ENCODE data around the gene FBLN7. TPM values are rescaled to one million over a fixed set of nuclear protein-coding genes. Genes with fewer than 3 reads are reported as not detected.

Gene FBLN7
- total and polyA plus RNA-seq, 2 of the 8 experiments (the other 6 are each of a cell fraction or from before 2014, with no cell fraction given) = 0.30 to 0.77 TPM

GRCh38 chr2:112141626-112142007, 3.4 kb downstream of the FBLN7 start:
- H3K4me3 ChIP-seq (ENCODE audit: extremely low read depth in 1 of 4, insufficient read depth in 2 of 4, low read depth in 3 of 4, low read length in 4 of 4) = no peak overlapping the region
- H2BK120ac ChIP-seq (replicated peaks; ENCODE audit: low read depth, low read length) = no peak overlapping the region
- H4K91ac ChIP-seq (replicated peaks; ENCODE audit: insufficient read length, low read length) = no peak overlapping the region
- H4K8ac ChIP-seq (ENCODE audit: extremely low read depth, insufficient read depth, low read length) = no peak overlapping the region
- no peak overlapping the region for H3K56ac ChIP-seq (replicated peaks; ENCODE audit: insufficient read length, low read depth, low read length)
- H2BK20ac ChIP-seq (ENCODE audit: low read length) = no peak overlapping the region
- H4K20me1 ChIP-seq (replicated peaks in 1 of 2; ENCODE audit: control insufficient read depth in 1 of 2, insufficient read depth in 2 of 2, low read length in 2 of 2) = peaks cover 0 to 2% of the 10 kb centered on the region in 2 experiments
- H3K14ac ChIP-seq (ENCODE audit: insufficient read length) = no peak overlapping the region
- H3K23ac ChIP-seq (ENCODE audit: insufficient read length) = no peak overlapping the region
- no peak for TF ChIP-seq SP4 (IDR thresholded peaks at IDR 0.05; ENCODE audit: low read length)
- no peak for TF ChIP-seq SP2 (IDR thresholded peaks at IDR 0.05; ENCODE audit: low read length)
- no peak for TF ChIP-seq HDAC6 (IDR thresholded peaks at IDR 0.05; ENCODE audit: low read depth, low read length)
- TF ChIP-seq TAF7 (optimal IDR thresholded peaks at IDR 0.05; ENCODE audit: borderline replicate concordance, low read depth, low read length) = no peak
- no peak for TF ChIP-seq TBP (IDR thresholded peaks at IDR 0.05; ENCODE audit: low read depth, low read length)
- TF ChIP-seq ASH2L (IDR thresholded peaks at IDR 0.05; ENCODE audit: low read length) = no peak
- TF ChIP-seq MAFK (IDR thresholded peaks at IDR 0.05; ENCODE audit: low read depth, low read length) = no peak
- TF ChIP-seq BRCA1 (IDR thresholded peaks at IDR 0.05; ENCODE audit: low read depth, low read length) = no peak
- TF ChIP-seq SRF (IDR thresholded peaks at IDR 0.05; ENCODE audit: low read depth, low read length) = no peak
- no peak for TF ChIP-seq TAF1 (IDR thresholded peaks at IDR 0.05; ENCODE audit: low read depth, low read length)
- no peak for TF ChIP-seq CHD2 (IDR thresholded peaks at IDR 0.05; ENCODE audit: low read length)
- TF ChIP-seq KDM4A (IDR thresholded peaks at IDR 0.05; ENCODE audit: low read depth, low read length, severe bottlenecking) = no peak
- TF ChIP-seq RNF2 (IDR thresholded peaks at IDR 0.05; ENCODE audit: borderline replicate concordance, low read depth, low read length, missing control alignments, poor library complexity, severe bottlenecking) = no peak
- no peaks in the 10 kb centered on the region for H3K9me3 ChIP-seq (ENCODE audit: insufficient read depth in 2 of 2, low read depth in 1 of 2, low read length in 1 of 2)
- H4K5ac ChIP-seq (ENCODE audit: insufficient read length, low read depth, low read length) = no peak overlapping the region
- no peak for FAIRE-seq
- no peak overlapping the region for H3K27ac ChIP-seq (ENCODE audit: low read depth, low read length)
- no peak overlapping the region for H2AK5ac ChIP-seq (ENCODE audit: low read depth, low read length)
- no peak overlapping the region for H2AFZ ChIP-seq (ENCODE audit: low read length)
- no peak for DNase-seq (ENCODE audit: low read depth in 1 of 2, low spot score in 2 of 2)
- H3K4me1 ChIP-seq (replicated peaks in 1 of 4; ENCODE audit: control insufficient read depth in 3 of 4, insufficient read depth in 4 of 4, low read length in 3 of 4) = peaks cover 0 to 6% (median 6%) of the 10 kb centered on the region in 4 experiments; a peak in 4 of 7 replicates
- H3K27me3 ChIP-seq (replicated peaks in 1 of 4; ENCODE audit: control insufficient read depth in 3 of 4, extremely low read depth in 1 of 4, insufficient read depth in 3 of 4, low read length in 3 of 4) = peaks cover 29 to 57% (median 43%) of the 10 kb centered on the region in 4 experiments
- no peaks in the 10 kb centered on the region for H3K79me1 ChIP-seq (ENCODE audit: low read depth, low read length)
- no peaks in the 10 kb centered on the region for H3K79me2 ChIP-seq (ENCODE audit: control insufficient read depth in 1 of 2, insufficient read depth in 2 of 2, low read length in 2 of 2)
- H3K23me2 ChIP-seq (ENCODE audit: low read depth, low read length) = peaks cover 10% of the 10 kb centered on the region; the same call in 1 of the 2 replicates
- H3K4me2 ChIP-seq (ENCODE audit: insufficient read depth in 1 of 2, low read depth in 2 of 2, low read length in 2 of 2) = no peak overlapping the region; a peak in 1 of 4 replicates
- no peak overlapping the region for H3K9ac ChIP-seq (replicated peaks in 1 of 4; ENCODE audit: extremely low read depth in 1 of 4, low read depth in 3 of 4, low read length in 3 of 4)
- 97% methylated on average over 7 of the region's 7 CpGs; no CpG with 5 or more reads in 1 of the 2 experiments for whole genome bisulfite sequencing, 2 experiments (ENCODE audit: extremely low coverage in 1 of 2, insufficient coverage in 1 of 2, insufficient read length in 1 of 2, insufficient replicate concordance in 2 of 2, low coverage in 1 of 2, low lambda C conversion rate in 2 of 2, missing lambda C conversion rate in 1 of 2)
- H3K36me3 ChIP-seq (ENCODE audit: control insufficient read depth in 2 of 4, insufficient read depth in 4 of 4, low read length in 3 of 4) = no peaks in the 10 kb centered on the region
- ChIA-PET CTCF (ENCODE audit: partially characterized antibody) (no interaction called here), POLR2A (ENCODE audit: partially characterized antibody) (no interaction called here)
- no peak overlapping the region for H2BK5ac ChIP-seq (ENCODE audit: low read depth, low read length)
- H2BK12ac ChIP-seq (ENCODE audit: low read depth, low read length) = no peak overlapping the region
- H3K4ac ChIP-seq (replicated peaks; ENCODE audit: insufficient read length, low read depth, low read length) = no peak overlapping the region
- H3K18ac ChIP-seq (ENCODE audit: extremely low read depth, low read length) = no peak overlapping the region
- no peak overlapping the region for H2BK15ac ChIP-seq (ENCODE audit: low read length)

Measured in H1 (cell line).